ENCODE measurements around the gene AP2B1.

DNA sequence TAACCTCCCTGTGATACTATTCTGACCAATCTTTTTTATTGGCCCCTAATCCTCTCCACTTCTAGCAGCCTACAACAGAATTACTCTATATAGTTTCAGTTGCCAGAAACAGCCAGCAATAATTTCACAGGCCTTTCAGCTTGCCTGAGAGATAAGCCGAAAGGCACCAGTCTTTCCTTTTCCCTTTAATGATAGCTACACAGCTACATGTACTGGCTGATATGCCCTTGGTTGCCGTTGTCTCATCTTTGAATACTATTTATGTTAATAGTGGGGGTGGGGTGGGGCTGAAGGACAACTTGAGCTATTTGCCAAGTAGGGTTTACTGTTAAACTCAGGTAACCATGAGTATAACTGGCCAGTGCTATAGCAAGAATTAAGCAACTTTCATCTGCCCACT, 108.5 kb downstream of the AP2B1 start:
- TF ChIP-seq, protein P1, sequence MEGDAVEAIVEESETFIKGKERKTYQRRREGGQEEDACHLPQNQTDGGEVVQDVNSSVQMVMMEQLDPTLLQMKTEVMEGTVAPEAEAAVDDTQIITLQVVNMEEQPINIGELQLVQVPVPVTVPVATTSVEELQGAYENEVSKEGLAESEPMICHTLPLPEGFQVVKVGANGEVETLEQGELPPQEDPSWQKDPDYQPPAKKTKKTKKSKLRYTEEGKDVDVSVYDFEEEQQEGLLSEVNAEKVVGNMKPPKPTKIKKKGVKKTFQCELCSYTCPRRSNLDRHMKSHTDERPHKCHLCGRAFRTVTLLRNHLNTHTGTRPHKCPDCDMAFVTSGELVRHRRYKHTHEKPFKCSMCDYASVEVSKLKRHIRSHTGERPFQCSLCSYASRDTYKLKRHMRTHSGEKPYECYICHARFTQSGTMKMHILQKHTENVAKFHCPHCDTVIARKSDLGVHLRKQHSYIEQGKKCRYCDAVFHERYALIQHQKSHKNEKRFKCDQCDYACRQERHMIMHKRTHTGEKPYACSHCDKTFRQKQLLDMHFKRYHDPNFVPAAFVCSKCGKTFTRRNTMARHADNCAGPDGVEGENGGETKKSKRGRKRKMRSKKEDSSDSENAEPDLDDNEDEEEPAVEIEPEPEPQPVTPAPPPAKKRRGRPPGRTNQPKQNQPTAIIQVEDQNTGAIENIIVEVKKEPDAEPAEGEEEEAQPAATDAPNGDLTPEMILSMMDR (IDR thresholded peaks at IDR 0.05): no peak
- no peak for TF ChIP-seq POLR2A (IDR thresholded peaks at IDR 0.05)
- no peak for TF ChIP-seq POLR2AphosphoS5 (IDR thresholded peaks at IDR 0.05)
- TF ChIP-seq EP300 (IDR thresholded peaks at IDR 0.05): no peak

All from sigmoid colon (tissue), 4 donors.